ENCODE results near the gene AP2B1.
"Not testable (repeated sequence)": the region's sequence is repeated elsewhere in the genome, so short reads cannot be mapped to it uniquely, and the experiment has no call there.

The AP2B1 gene

GRCh38 chr17:35748979-35749378, 161.9 kb downstream of the AP2B1 start:
- no peak for DNase-seq (ENCODE audit: low read depth)

DNA sequence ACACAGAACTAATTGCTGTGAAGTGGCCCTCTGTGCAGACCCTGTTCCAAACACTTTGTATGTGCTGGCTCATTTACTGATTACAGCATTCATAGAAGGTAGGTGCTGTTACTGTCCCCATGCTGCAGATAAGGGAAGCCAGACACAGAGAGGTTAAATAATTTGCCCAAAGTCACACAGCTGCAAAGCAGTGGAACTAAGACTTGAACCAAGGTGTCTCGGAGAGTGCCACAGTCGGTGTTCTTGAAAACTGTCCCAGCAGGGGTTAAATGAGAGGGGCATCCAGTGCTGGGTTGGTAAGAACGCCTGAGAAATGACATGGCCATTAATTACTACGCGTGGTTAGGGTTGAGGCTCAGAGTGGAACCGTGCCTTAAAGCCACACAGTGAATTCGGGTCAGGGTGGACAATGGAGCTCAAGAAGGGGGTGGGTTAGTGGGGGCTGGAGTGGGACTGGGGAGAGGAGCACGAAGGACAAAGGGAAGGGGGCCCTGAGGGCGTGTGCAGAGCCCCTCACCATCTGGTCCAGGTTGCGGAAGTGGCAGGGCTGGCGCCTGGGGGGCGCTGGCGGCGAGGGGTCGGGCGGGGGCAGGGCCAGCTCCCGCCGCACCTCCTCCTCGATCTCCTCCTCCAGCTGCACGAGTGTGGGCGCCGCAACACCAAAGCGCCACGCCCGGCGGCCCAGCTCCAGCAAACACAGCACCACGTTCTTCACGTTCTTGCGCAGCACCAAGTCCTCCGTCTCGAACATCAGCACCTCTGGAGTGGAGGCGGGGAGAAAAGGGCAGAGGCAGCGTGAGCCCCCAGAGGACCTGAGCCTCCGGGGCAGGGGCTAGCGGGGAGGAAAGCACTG, 162.7 kb downstream of the AP2B1 start:
- no peak for DNase-seq (ENCODE audit: low read depth)

GRCh38 chr17:35750526-35751395, 163.6 kb downstream of the AP2B1 start:
- no peak for DNase-seq (ENCODE audit: low read depth)

DNA sequence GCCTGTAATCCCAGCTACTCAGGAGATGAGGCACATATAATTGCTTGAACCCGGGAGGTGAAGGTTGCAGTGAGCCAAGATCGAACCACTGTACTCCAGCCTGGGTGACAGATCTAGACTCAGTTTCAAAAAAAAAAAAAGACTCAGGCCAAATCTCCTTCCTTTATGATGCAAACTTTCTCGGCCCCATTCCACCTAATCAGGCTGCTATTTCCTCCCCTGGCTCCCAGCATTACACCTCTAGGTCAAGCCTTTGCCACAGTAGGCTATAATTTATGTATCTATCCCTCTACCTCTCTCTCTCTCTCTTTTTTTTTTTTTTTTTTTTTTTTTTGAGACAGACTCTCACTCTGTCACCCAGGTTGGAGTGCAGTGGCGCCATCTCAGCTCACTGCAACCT, 164.4 kb downstream of the AP2B1 start:
- not testable (repeated sequence) for DNase-seq (ENCODE audit: low read depth)

DNA sequence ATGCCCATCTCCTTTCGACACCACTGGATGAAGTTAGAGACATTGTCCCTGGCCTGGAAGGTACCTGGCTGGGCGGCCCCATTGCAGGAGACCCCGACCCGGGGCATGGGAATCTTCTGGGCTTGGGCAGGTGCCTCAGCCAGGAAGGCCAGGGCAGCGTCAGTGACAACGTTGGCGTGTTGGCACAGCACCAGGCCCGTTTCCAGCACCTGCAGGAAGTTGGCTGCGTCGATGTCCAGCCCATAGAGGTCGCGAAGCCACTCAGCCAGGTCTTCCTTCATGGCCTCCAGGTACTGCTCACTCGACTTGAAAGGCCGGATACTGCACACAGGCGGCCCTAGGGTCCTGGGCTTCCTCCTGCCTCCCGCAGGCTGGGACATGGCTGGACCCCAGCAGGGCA, 165.3 kb downstream of the AP2B1 start:
- DNase-seq (ENCODE audit: low read depth) = no peak

GRCh38 chr17:35752945-35753764, 166.0 kb downstream of the AP2B1 start, which contains the start of gene GAS2L2:
TSS of gene GAS2L2 (minus strand) at chr17:35753239. CDS start at chr17:35752850, 389 bp downstream.
- no peak for DNase-seq (ENCODE audit: low read depth)

- DNase-seq (ENCODE audit: low read depth) = no peak
Observed at GRCh38 chr17:35757243-35757642, 170.1 kb downstream of the AP2B1 start.

- DNase-seq (ENCODE audit: low read depth) = no peak
Observed at GRCh38 chr17:35760587-35760986, 173.5 kb downstream of the AP2B1 start, which contains the start of gene C17orf50. TSS of gene C17orf50 (plus strand) at chr17:35760887. CDS start at chr17:35760942, 55 bp downstream.

DNA sequence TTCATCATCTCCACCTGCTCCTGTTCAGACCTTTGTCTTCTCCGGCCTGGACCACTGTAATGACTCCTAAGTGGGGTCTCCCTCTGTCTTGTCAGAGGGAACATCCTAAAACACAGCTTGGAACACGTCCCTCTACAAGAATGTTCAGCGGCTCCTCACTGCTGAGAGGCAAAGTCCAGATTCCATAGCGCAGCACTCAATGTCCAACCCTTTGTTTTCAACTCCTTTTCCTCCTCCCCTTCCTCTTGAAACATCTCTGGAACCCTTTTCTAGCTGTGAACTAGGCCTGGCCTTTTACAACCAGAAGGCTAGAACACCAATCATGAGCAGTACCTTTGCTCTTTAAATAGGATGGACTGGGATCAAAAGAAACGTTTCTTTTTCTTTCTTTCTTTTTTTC, 174.5 kb downstream of the AP2B1 start:
- DNase-seq (ENCODE audit: low read depth) = no peak

- no peak for DNase-seq (ENCODE audit: low read depth)
Observed at GRCh38 chr17:35763767-35764122, 176.6 kb downstream of the AP2B1 start.

DNA sequence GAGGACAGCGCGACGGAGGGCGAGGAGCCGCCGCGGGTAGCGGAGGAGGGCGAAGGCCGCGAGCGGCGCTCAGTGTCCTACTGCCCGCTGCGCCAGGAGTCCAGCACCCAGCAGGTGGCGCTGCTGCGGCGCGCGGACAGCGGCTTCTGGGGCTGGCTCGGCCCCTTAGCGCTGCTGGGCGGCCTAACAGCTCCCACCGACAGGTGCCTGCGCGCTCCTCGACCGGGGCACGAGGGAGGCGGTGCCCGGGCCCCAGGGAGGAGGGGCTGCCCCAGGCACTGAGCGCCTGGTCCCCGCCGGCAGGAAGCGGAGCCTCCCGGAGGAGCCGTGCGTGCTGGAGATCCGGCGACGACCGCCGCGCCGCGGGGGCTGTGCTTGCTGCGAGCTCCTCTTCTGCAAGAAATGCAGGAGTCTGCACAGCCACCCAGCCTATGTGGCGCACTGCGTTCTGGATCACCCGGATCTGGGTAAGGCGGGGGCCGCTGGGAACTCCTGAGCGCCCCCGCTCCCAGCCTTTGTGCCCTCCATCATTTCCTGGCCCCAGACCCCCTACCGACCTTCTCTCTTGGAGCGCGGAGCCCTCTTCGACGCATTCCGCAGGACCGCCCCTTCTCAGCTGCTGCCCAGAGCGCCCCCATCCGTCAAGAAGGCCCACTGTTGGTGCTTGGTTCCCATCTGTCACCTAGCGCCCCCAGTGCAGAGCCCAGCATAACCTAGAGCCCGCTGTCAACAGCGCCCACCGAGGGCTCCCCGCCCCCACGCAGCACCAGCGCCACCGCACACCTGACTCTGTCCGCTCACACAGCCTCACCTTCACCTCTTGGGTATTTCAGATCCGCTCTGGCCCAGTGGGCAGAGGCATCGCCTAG, 177.2 kb downstream of the AP2B1 start:
- peak; percentile 70 for DNase-seq (ENCODE audit: low read depth)

DNA sequence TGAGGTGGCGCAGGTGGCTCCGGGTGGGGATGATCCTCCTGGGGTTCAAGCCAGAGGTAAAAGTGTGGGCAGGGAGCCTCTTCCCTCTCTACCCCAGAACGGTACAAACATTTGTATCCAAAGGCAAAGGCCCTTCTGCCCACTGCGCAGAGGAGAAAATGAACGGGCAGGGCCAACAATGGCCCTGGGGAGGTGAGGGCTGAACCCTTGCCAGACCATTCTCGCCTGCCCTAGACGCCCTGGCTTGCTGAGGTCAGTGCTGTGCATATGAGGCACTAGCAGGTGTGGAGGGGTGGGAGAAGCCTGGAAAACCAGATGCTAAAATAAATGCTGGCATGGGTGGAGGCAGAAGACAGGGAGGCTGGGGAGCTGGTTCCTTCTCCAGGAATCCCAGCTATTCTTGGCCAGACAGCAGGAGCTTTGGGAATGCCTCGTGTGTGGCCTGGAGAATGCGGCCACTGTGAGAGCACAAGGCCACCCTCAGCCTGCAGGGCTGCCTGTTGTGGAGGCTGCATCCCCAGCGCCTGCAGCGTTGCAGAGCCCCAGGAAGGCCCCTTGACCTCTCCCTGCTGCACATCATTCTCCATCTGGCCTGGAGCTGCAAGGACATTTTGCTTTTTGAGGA, 178.1 kb downstream of the AP2B1 start:
- DNase-seq (ENCODE audit: low read depth) = no peak

GRCh38 chr17:35765756-35766488, 178.8 kb downstream of the AP2B1 start:
- DNase-seq (ENCODE audit: low read depth) = no peak

- no peak for DNase-seq (ENCODE audit: low read depth)
Observed at GRCh38 chr17:35766489-35766877, 179.4 kb downstream of the AP2B1 start.

GRCh38 chr17:35766903-35767510, 179.9 kb downstream of the AP2B1 start:
- peak; percentile 38 for DNase-seq (ENCODE audit: low read depth)

- no peak for DNase-seq (ENCODE audit: low read depth)
Observed at GRCh38 chr17:35768797-35769196, 181.7 kb downstream of the AP2B1 start.

DNA sequence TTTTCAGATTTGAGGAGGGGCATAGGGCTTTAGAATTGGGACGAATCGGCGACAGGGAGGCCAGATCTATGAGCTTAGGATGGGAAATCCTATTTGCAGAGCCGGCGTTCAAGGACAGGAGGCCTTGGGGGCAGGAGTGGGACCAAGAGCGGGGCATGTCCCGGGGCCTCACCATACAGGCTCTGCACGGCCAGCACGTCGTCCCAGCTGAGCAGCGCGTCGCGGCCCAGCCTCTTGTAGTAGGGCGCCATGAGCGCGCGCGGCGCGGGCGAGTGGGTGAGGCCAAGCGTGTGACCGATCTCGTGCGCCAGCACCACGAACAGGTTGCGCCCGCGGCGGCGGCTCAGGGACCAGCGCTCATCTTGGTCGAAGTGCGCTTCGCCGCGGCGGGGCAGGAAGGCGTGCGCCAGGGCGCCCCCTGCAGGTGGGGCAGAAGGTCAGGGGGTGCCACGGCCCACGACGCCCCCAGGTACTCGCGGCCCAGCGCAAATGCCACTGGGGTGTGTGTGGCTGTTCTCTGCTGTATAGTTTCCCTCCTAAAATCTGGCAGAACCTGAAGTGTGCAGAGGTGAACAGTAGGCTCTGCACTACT, 182.9 kb downstream of the AP2B1 start:
- DNase-seq (ENCODE audit: low read depth) = no peak

DNA sequence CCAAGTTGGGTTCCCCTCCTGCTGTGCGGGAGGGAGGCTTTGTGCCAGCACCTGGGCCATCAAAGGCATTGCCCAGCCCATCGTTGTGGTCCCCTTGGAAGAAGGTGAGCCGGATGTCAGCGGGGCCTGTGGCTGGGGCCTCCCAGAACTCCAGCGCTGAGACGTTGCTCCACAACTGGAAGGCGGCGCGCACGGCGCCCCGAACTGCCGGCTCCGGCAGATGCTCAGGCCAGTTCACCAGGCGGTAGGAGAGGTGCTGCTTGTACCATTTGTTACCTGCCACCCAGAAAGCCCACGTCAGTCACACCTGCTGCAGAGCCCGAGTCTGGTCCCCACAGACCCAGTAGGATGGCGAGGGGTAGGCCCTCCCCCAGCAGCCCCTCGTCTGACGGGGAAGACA, 186.0 kb downstream of the AP2B1 start:
- no peak for DNase-seq (ENCODE audit: low read depth)
